Calu3 (cell line): ENCODE results near the gene SAMSN1. TPM values are rescaled to one million over a fixed set of nuclear protein-coding genes. Genes with fewer than 3 reads are reported as not detected.

Experiments
- Bru-seq: library from RNA; stranded (reverse); fragments of 400-500 nt; gene quantifications from one replicate; lab custom pipeline; 2021; lab: Mats Ljungman, UMichigan
- BruChase-seq, 2 experiments: library from RNA; stranded (reverse); fragments of 400-500 nt; gene quantifications; one replicate each; lab custom pipeline; 2021; lab: Mats Ljungman, UMichigan
- BruUV-seq: library from RNA; stranded (reverse); fragments of 400-500 nt; replicated peaks from 2 replicates; lab custom pipeline; 2021; lab: Mats Ljungman, UMichigan
- CTCF ChIA-PET: fragments of 300-600 bp; sonication (Branson Sonifier 250); formaldehyde crosslinking; loops from one replicate; lab custom pipeline; 2022; ENCODE audit warnings: antibody characterized with exemption; lab: Charles Lee
- DNase-seq: peaks from one replicate; pipeline ENCODE4 v3.0.0; 2022
- H3K27ac Mint-ChIP-seq: one replicate; pipeline ENCODE4 v1.8.0; 2022; ENCODE audit warnings: mixed read lengths; ENCODE audit not compliant: unreplicated experiment
- H3K27me3 Mint-ChIP-seq: one replicate; pipeline ENCODE4 v1.8.0; 2022; ENCODE audit warnings: mixed read lengths; ENCODE audit not compliant: unreplicated experiment
- H3K36me3 Mint-ChIP-seq: one replicate; pipeline ENCODE4 v1.8.0; 2022; ENCODE audit warnings: mild to moderate bottlenecking, moderate library complexity, mixed read lengths; ENCODE audit not compliant: insufficient read depth, unreplicated experiment
- H3K4me1 Mint-ChIP-seq: one replicate; pipeline ENCODE4 v1.8.0; 2022; ENCODE audit warnings: mild to moderate bottlenecking, low read depth, mixed read lengths; ENCODE audit not compliant: unreplicated experiment
- H3K4me3 Mint-ChIP-seq: one replicate; pipeline ENCODE4 v1.8.0; 2022; ENCODE audit warnings: mild to moderate bottlenecking, low read depth, moderate library complexity, mixed read lengths; ENCODE audit not compliant: unreplicated experiment
- H3K9me3 Mint-ChIP-seq: one replicate; pipeline ENCODE4 v1.8.0; 2022; ENCODE audit warnings: low read depth, mixed read lengths; ENCODE audit not compliant: unreplicated experiment
- CTCF ChIP-seq: fragments of 200-600 bp; IDR thresholded peaks from one replicate; pipeline ENCODE4 v1.8.0; 2022; ENCODE audit warnings: antibody characterized with exemption; ENCODE audit not compliant: unreplicated experiment
- intact Hi-C: fragments of 100-400 bp; cut with micrococcal nuclease; formaldehyde crosslinking; loops from one replicate; pipeline ENCODE4 v1.10.0; 2022; ENCODE audit not compliant: unreplicated experiment
- long read RNA-seq: library from polyadenylated mRNA; stranded (forward); transcript quantifications from one replicate; pipeline ENCODE4 v2.0.0, GENCODE V29; 2022
- total RNA-seq: library from RNA; stranded (reverse); gene quantifications from 2 replicates; pipeline ENCODE4 v1.2.3, GENCODE V29; 2022

The SAMSN1 gene
- total RNA-seq (0.93 and 1.5 TPM in 2 replicates), Bru-seq, nascent RNA (percentile 32 among the genes with signal in this experiment), BruChase-seq, experiment 1, labeled RNA remaining after a 6-hour chase (percentile 22 among the genes with signal in this experiment), BruChase-seq, experiment 2, labeled RNA remaining after a 2-hour chase (percentile 22 among the genes with signal in this experiment)
- long read RNA-seq, partial matches to known transcripts = 0 of 3 reads
- long read RNA-seq, other reads (novel, unspliced or antisense) = 0 of 3 reads

GRCh38 chr21:14545906-14546480, at the start of gene SAMSN1:
Gene SAMSN1, minus strand, starts transcription at chr21:14546315. Its CDS starts 54 bp downstream, at chr21:14546261.
- peak; percentile 19 for DNase-seq
- CTCF ChIA-PET = no interaction called here
- intact Hi-C loops = no loop called here

GRCh38 chr21:14595449-14595848, 49.3 kb upstream of the SAMSN1 start:
- H3K9me3 Mint-ChIP-seq = peaks cover 2% of the 10 kb centered on the region
- BruUV-seq = no TSS peak
- TF ChIP-seq CTCF = no peak
- no peak for DNase-seq
- no peak overlapping the region for H3K4me3 Mint-ChIP-seq
- intact Hi-C loops = no loop called here
- no peak overlapping the region for H3K27ac Mint-ChIP-seq
- H3K27me3 Mint-ChIP-seq = no peaks in the 10 kb centered on the region
- H3K36me3 Mint-ChIP-seq = no peaks in the 10 kb centered on the region
- CTCF ChIA-PET = no interaction called here
- peaks cover 9% of the 10 kb centered on the region for H3K4me1 Mint-ChIP-seq

More at GRCh38 chr21:14545906-14546480, at the start of gene SAMSN1:
- peak within 1 kb of the TSS; percentile 65 for H3K4me3 Mint-ChIP-seq
- TF ChIP-seq CTCF = no peak
- BruUV-seq = no TSS peak
- no peaks in the 10 kb centered on the region for H3K9me3 Mint-ChIP-seq
- H3K27me3 Mint-ChIP-seq = no peaks in the 10 kb centered on the region
- H3K36me3 Mint-ChIP-seq = no peaks in the 10 kb centered on the region
- peaks cover 26% of the 10 kb centered on the region for H3K4me1 Mint-ChIP-seq
- H3K27ac Mint-ChIP-seq = peak within 1 kb of the TSS; percentile 66

- Mint-ChIP-seq H3K36me3 (no peaks in the 10 kb centered on the region), H3K4me3 (no peak overlapping the region), H3K27ac (no peak overlapping the region), H3K9me3 (peaks cover 2% of the 10 kb centered on the region), H3K27me3 (no peaks in the 10 kb centered on the region), H3K4me1 (peaks cover 9% of the 10 kb centered on the region)
- intact Hi-C loops = no loop called here
- BruUV-seq = no TSS peak
- TF ChIP-seq CTCF = no peak
- CTCF ChIA-PET = no interaction called here
- DNase-seq = no peak
Measured at GRCh38 chr21:14594967-14595366, 48.9 kb upstream of the SAMSN1 start.

- Mint-ChIP-seq H3K4me3 (no peak overlapping the region), H3K27ac (no peak overlapping the region), H3K9me3 (peaks cover 2% of the 10 kb centered on the region), H3K27me3 (no peaks in the 10 kb centered on the region), H3K4me1 (peaks cover 9% of the 10 kb centered on the region), H3K36me3 (no peaks in the 10 kb centered on the region)
- CTCF ChIA-PET = no interaction called here
- TF ChIP-seq CTCF = no peak
- intact Hi-C loops = no loop called here
- no peak for DNase-seq
- BruUV-seq = no TSS peak
Measured at GRCh38 chr21:14593230-14593629, 47.1 kb upstream of the SAMSN1 start.
